ENCODE results near the gene GAGE12E.
"Not testable (repeated sequence)": the region's sequence is repeated elsewhere in the genome, so short reads cannot be mapped to it uniquely, and the experiment has no call there.

DNA sequence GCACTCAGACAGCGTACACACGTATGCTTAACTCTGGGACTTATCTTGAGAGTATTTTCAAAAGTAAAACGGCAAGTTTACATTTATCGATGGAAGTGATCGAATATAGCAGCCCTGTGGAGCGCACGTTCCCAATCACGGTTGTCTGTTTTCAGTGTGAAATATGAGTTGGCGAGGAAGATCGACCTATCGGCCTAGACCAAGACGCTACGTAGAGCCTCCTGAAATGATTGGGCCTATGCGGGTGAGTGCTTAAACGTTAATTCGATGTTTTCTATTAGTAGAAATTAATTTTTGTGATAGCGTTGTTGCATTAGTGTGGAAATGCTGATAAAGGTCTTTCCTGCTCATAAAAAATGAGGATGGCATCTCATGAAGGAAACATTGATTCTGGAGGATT, 39.4 kb downstream of the GAGE12E start:
- not testable (repeated sequence) for TF ChIP-seq EZH2 (IDR thresholded peaks at IDR 0.05; ENCODE audit: borderline replicate concordance, insufficient read depth, low read depth, low read length, poor library complexity, severe bottlenecking)
- TF ChIP-seq, protein P1, sequence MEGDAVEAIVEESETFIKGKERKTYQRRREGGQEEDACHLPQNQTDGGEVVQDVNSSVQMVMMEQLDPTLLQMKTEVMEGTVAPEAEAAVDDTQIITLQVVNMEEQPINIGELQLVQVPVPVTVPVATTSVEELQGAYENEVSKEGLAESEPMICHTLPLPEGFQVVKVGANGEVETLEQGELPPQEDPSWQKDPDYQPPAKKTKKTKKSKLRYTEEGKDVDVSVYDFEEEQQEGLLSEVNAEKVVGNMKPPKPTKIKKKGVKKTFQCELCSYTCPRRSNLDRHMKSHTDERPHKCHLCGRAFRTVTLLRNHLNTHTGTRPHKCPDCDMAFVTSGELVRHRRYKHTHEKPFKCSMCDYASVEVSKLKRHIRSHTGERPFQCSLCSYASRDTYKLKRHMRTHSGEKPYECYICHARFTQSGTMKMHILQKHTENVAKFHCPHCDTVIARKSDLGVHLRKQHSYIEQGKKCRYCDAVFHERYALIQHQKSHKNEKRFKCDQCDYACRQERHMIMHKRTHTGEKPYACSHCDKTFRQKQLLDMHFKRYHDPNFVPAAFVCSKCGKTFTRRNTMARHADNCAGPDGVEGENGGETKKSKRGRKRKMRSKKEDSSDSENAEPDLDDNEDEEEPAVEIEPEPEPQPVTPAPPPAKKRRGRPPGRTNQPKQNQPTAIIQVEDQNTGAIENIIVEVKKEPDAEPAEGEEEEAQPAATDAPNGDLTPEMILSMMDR (IDR thresholded peaks at IDR 0.05), result not testable (repeated sequence)
